ENCODE results near the gene WAPL. TPM values are rescaled to one million over a fixed set of nuclear protein-coding genes. Genes with fewer than 3 reads are reported as not detected.

WAPL gene
- total RNA-seq, 1 experiment from 2014 or later = 48.0 TPM

- TF ChIP-seq, protein P1, sequence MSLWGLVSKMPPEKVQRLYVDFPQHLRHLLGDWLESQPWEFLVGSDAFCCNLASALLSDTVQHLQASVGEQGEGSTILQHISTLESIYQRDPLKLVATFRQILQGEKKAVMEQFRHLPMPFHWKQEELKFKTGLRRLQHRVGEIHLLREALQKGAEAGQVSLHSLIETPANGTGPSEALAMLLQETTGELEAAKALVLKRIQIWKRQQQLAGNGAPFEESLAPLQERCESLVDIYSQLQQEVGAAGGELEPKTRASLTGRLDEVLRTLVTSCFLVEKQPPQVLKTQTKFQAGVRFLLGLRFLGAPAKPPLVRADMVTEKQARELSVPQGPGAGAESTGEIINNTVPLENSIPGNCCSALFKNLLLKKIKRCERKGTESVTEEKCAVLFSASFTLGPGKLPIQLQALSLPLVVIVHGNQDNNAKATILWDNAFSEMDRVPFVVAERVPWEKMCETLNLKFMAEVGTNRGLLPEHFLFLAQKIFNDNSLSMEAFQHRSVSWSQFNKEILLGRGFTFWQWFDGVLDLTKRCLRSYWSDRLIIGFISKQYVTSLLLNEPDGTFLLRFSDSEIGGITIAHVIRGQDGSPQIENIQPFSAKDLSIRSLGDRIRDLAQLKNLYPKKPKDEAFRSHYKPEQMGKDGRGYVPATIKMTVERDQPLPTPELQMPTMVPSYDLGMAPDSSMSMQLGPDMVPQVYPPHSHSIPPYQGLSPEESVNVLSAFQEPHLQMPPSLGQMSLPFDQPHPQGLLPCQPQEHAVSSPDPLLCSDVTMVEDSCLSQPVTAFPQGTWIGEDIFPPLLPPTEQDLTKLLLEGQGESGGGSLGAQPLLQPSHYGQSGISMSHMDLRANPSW (CRISPR knock-in tag; conservative IDR thresholded peaks at IDR 0.05; ENCODE audit: low read depth) = no peak
- TF ChIP-seq PREB (CRISPR knock-in tag; IDR thresholded peaks at IDR 0.05; ENCODE audit: borderline replicate concordance) (no peak), RORB (CRISPR knock-in tag; IDR thresholded peaks at IDR 0.05) (no peak), FOXJ3 (CRISPR knock-in tag; IDR thresholded peaks at IDR 0.05; ENCODE audit: borderline replicate concordance) (no peak), ZNF219 (CRISPR knock-in tag; IDR thresholded peaks at IDR 0.05; ENCODE audit: borderline replicate concordance) (no peak), HMGA2 (CRISPR knock-in tag; IDR thresholded peaks at IDR 0.05) (no peak), SOX15 (CRISPR knock-in tag; IDR thresholded peaks at IDR 0.05) (no peak), CBFB (CRISPR knock-in tag; IDR thresholded peaks at IDR 0.05; ENCODE audit: low read depth) (no peak), SP1 (CRISPR knock-in tag; conservative IDR thresholded peaks at IDR 0.05) (peak; percentile 75), JAZF1 (CRISPR knock-in tag; IDR thresholded peaks at IDR 0.05) (no peak), ARID4B (CRISPR knock-in tag; IDR thresholded peaks at IDR 0.05; ENCODE audit: borderline replicate concordance) (no peak), TCF7 (CRISPR knock-in tag; IDR thresholded peaks at IDR 0.05; ENCODE audit: low read depth) (no peak), OVOL2 (CRISPR knock-in tag; IDR thresholded peaks at IDR 0.05; ENCODE audit: borderline replicate concordance) (no peak), GRHL2 (CRISPR knock-in tag; IDR thresholded peaks at IDR 0.05; ENCODE audit: insufficient replicate concordance, severe bottlenecking) (no peak), ZNF416 (CRISPR knock-in tag; IDR thresholded peaks at IDR 0.05) (no peak), FOXK1 (CRISPR knock-in tag; IDR thresholded peaks at IDR 0.05) (0 out of 2 replicates have a peak, but pooled peaks have one; percentile 47), ZNF232 (CRISPR knock-in tag; IDR thresholded peaks at IDR 0.05) (no peak), ETV6 (CRISPR knock-in tag; IDR thresholded peaks at IDR 0.05) (no peak), TEAD1 (CRISPR knock-in tag; IDR thresholded peaks at IDR 0.05) (no peak), ZNF138 (CRISPR knock-in tag; conservative IDR thresholded peaks at IDR 0.05) (no peak), ELF4 (CRISPR knock-in tag; IDR thresholded peaks at IDR 0.05; ENCODE audit: low read depth) (no peak), TP53 (CRISPR knock-in tag; IDR thresholded peaks at IDR 0.05) (no peak), ZBTB21 (CRISPR knock-in tag; IDR thresholded peaks at IDR 0.05; ENCODE audit: borderline replicate concordance) (no peak), FOXP1 (CRISPR knock-in tag; IDR thresholded peaks at IDR 0.05; ENCODE audit: borderline replicate concordance) (peak; percentile 57; the same call in 1 of the 2 replicates)
- TF ChIP-seq, protein P2, sequence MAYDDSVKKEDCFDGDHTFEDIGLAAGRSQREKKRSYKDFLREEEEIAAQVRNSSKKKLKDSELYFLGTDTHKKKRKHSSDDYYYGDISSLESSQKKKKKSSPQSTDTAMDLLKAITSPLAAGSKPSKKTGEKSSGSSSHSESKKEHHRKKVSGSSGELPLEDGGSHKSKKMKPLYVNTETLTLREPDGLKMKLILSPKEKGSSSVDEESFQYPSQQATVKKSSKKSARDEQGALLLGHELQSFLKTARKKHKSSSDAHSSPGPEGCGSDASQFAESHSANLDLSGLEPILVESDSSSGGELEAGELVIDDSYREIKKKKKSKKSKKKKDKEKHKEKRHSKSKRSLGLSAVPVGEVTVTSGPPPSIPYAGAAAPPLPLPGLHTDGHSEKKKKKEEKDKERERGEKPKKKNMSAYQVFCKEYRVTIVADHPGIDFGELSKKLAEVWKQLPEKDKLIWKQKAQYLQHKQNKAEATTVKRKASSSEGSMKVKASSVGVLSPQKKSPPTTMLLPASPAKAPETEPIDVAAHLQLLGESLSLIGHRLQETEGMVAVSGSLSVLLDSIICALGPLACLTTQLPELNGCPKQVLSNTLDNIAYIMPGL (CRISPR knock-in tag; IDR thresholded peaks at IDR 0.05) = no peak
- TF ChIP-seq, protein P3, sequence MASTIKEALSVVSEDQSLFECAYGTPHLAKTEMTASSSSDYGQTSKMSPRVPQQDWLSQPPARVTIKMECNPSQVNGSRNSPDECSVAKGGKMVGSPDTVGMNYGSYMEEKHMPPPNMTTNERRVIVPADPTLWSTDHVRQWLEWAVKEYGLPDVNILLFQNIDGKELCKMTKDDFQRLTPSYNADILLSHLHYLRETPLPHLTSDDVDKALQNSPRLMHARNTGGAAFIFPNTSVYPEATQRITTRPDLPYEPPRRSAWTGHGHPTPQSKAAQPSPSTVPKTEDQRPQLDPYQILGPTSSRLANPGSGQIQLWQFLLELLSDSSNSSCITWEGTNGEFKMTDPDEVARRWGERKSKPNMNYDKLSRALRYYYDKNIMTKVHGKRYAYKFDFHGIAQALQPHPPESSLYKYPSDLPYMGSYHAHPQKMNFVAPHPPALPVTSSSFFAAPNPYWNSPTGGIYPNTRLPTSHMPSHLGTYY (CRISPR knock-in tag; IDR thresholded peaks at IDR 0.05) = no peak
- TF ChIP-seq, protein P4, sequence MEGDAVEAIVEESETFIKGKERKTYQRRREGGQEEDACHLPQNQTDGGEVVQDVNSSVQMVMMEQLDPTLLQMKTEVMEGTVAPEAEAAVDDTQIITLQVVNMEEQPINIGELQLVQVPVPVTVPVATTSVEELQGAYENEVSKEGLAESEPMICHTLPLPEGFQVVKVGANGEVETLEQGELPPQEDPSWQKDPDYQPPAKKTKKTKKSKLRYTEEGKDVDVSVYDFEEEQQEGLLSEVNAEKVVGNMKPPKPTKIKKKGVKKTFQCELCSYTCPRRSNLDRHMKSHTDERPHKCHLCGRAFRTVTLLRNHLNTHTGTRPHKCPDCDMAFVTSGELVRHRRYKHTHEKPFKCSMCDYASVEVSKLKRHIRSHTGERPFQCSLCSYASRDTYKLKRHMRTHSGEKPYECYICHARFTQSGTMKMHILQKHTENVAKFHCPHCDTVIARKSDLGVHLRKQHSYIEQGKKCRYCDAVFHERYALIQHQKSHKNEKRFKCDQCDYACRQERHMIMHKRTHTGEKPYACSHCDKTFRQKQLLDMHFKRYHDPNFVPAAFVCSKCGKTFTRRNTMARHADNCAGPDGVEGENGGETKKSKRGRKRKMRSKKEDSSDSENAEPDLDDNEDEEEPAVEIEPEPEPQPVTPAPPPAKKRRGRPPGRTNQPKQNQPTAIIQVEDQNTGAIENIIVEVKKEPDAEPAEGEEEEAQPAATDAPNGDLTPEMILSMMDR (IDR thresholded peaks at IDR 0.05) = no peak
Observed at GRCh38 chr10:86535132-86535882, 13.7 kb upstream of the WAPL start (continued).

Measured in WTC11 (cell line).